Measurements from ENCODE around the gene CBX8.

CBX8 gene

GRCh38 chr17:79804856-79805696, 8.2 kb upstream of the CBX8 start:
- DNase-seq (ENCODE audit: low read depth), result no peak

- DNase-seq (ENCODE audit: low read depth), result no peak
These were observed 7.3 kb upstream of the CBX8 start for GRCh38 chr17:79803997-79804855.

DNA sequence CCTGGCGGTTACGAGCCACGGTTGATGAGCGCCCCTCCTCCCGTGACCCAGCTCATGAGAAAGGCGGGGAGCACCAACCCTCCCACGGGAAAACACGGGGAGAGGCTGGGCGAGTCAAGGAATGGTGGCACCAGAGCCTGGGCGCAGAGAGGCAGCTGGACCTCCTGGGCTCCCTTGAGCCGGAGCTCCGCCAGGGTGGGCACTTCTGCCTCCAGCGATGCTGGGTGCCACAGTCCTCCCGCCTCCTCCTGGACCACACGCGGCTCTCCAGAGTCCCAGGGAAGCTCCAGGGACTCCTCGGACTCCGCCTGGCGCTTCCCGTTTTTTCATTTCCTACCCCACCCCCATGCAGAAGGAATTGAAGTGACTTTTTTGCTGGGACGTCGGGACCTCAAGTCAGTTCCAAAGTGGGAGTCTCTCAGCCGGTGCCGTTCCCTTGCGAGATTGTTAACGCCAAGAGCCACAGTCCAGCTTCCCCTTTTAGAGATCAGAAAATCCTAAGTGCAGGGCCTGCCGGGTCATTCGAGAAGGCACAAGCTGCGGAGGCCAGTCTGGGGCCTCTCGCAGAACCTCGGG, 6.6 kb upstream of the CBX8 start:
- DNase-seq (ENCODE audit: low read depth), result no peak

GRCh38 chr17:79802736-79803420, 6.0 kb upstream of the CBX8 start:
- DNase-seq (ENCODE audit: low read depth), result no peak

DNA sequence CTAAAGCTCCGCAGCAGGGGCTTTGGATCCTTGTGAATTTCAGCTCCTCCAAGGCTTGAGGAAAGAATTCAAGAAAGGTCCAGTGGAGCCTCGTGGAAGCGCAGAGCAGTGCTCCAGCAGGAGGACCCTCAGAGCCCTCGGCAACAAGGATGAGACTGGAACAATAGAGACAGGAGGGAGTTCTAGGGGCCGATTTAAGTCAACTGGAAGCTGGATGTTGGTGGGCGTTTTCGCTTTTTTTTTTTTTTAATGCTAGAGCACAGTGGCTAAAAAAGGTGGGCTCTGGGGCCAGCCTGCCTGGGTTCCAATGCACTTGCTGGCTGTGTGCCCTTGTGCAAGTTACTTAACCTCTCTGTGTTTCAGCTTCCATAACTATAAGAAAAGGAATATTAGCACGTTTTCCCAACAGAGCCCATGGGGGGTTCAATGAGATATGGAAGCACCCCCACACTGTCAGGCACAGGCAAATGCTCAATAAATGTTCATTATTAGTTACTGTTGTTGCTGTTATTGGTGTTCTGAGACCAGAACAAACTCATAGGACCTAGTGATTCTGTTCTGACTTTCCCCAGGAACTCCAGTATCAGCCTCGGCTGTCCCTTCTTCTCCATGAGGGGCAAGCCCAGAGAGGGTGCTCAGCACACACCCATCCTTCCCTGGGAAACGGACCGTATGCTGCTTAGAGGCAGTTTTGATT, 5.3 kb upstream of the CBX8 start:
- DNase-seq (ENCODE audit: low read depth), result no peak

DNA sequence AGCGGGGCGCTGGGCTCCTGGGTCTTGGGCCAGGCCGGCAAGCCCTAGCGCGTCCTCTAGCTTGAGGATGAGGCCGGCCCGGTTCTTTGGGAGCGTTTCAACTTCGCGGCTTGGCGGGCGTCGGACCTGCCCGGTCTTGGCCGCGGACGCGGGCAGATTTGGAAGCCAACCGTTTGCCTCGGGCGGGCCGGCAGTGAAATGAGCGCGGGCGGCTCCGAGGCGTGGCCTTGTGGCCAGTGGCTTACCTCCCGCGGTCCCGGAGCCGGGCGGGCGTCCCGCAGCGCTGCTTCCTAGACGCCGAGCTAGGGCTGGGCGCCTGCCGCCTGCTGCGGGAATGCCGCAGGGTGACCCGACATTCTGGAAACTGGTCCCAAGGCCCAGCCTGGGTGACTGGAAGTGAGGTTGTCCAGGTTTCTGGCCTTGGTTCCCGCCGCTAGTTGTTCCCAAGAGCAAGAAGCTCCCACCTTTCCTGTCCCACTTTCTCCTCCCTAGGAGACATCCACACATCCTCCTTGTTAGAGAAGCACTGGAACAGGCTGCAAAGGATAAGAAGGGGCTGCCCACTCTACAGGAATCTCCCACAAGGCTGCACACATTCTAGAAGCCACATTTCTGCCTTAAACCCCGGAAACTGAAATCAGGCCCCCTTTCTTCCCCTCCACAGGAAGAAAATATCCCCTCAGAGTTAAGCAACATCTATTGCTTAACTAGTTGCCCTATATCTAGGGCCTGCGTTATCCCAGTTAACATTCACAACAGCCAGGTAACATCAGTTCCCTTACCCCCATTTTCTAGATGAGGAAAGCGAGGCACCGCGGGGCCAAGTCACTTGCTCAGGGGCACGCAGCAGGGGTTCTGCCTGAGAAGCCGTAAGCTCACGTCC, 4.5 kb upstream of the CBX8 start:
- DNase-seq (ENCODE audit: low read depth), result no peak

DNA sequence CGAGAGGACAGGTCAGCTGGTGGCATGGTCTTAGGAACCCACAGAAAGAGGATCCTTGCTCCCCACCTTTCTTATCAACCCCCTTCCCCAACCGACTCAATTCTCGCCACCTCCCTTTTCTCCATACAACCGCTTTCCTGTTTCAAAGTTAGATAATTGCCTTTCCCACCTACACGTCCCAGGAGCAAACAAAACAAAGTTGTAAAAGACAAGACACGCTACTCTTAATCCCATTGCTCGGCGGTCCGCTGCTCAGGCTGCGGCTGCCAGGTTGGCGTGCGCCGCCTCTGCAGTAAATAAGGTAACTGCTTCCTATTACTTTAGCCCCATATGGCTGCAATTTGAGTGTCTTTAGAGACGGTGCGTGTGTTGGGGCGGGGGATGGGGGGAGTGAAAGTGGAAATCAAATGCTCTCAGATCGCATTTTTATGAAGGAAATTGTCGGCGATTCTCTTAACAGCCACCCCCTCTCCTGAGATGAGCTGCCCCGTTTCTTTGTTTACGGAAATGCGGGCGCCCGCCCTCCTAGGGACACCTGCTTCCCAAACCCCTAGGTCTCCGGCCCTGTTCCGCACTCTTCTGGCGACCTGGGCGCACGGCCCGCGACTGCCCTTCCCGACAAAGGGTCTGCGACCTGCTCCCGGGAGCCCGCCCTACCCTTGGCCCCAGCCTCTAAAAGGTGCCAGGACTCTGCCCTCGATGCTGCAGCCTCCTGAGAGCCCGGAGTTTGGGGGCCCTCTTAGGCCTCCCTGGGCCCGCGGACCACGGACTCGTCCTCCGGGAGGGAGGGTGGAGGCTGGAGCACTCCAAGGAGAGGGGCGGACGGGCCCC, 3.7 kb upstream of the CBX8 start:
- DNase-seq (ENCODE audit: low read depth), result no peak

DNA sequence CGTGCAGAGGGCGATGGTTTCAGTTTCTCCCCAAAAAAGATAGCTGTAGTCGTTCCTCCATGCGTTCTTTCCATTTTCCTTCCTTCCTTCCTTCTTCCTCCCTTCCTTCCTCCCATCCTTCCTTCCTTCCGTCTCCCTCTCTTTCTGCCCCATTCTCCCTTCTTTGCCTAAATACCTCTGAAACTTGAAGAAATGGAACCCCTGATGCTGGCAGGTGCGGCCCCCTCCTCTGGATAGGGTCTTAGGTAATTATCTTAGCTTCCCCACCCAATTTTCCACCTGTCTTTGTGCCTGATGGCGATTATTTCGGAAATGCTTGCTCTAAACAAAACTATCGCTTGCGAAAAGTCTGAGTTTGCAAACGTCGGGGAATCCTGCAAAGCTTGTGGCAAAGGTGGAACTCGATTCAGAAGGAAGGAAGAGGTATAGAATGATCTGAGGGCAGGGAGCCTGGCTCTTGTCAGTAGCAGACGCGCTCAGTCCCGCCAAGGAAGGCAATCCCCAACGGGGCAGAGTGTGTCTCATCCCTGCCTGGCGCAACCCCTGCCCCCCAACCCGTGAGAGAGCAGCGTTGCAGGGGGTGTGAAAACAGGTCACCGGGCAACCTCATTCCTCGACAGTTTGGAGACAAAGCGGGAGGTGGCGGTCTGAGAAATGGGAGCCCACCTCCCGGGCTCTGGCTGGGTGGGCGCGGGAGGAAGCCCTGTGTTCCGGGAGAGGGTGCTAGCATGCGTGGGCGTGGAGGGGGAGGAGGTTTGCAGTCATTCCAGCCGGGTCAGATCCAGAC, 2.9 kb upstream of the CBX8 start:
- no peak for DNase-seq (ENCODE audit: low read depth)

GRCh38 chr17:79799174-79799537, 2.3 kb upstream of the CBX8 start:
- no peak for DNase-seq (ENCODE audit: low read depth)

GRCh38 chr17:79798299-79799173, 1.7 kb upstream of the CBX8 start:
- DNase-seq (ENCODE audit: low read depth), result no peak

DNA sequence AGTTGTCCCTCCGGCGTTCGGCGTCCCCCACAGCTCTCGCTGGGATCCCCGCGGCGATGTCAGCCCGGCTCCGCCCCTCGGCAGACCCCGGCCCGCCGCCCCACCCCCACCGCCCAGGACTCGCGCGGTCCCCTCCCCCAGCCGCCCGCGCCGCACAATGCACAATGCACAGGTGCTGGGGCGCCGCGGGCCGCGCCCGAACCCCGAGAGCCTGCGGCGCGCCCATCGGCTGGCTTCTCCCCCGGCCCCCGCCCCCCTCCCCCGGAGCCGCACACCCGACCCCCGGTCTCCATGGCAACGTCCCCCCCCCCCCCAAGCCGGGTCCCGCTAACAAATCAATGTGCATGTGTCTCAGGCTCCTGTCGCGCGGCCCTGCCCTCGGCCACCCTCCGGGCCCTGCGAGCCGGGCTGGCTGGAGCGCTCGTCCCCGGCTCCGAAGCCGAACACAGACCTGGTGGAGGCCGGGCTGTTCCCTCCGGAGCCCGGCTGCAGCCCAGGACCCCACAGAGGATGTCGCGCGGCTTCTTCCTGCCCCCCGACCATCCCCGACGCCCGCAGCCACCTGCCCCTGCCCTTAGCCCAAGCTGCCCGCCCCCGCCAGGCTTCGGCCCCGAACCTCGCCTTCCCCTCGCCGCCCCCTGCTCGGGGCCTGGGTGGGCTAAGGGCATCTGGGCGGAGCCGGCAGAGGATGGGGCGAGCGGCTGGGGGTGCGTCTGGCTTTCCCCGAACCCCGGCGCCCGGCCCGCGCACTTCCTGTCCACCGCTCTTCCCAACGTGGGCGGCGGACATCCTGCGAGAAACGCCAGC, 818 bp upstream of the CBX8 start:
- no peak for DNase-seq (ENCODE audit: low read depth)

- DNase-seq (ENCODE audit: low read depth), result no peak
These were observed 474 bp downstream of the CBX8 start for GRCh38 chr17:79796444-79796762.

GRCh38 chr17:79795795-79796443, 958 bp downstream of the CBX8 start:
- DNase-seq (ENCODE audit: low read depth), result no peak

- DNase-seq (ENCODE audit: low read depth), result no peak
These were observed 2.0 kb downstream of the CBX8 start for GRCh38 chr17:79794659-79795511.

- DNase-seq (ENCODE audit: low read depth), result no peak
These were observed 3.0 kb downstream of the CBX8 start for GRCh38 chr17:79793924-79794304.

All from stimulated activated CD8-positive, alpha-beta memory T cell treated with anti-CD3 and anti-CD28 coated beads, Interleukin-15, amount 100 ng/mL, for 24 hours (primary cell).